Mesothelial cell of epicardium (in vitro differentiated cells): Measurements from ENCODE around the gene DPH2. TPM values are rescaled to one million over a fixed set of nuclear protein-coding genes. Genes with fewer than 3 reads are reported as not detected.

Source experiments
- DNase-seq, 2 experiments: peaks; one replicate each; pipeline ENCODE4 v3.0.0; 2021; ENCODE audit warnings: low spot score in 2 of 2; ENCODE audit not compliant: unreplicated experiment in 2 of 2
- H3K27ac Mint-ChIP-seq: 2 replicates; pipeline ENCODE4 v1.8.0; 2021; ENCODE audit warnings: mixed read lengths
- H3K27me3 Mint-ChIP-seq: 2 replicates; pipeline ENCODE4 v1.8.0; 2021; ENCODE audit warnings: low read depth, mixed read lengths
- H3K36me3 Mint-ChIP-seq: 2 replicates; pipeline ENCODE4 v1.8.0; 2021; ENCODE audit warnings: mixed read lengths
- H3K4me1 Mint-ChIP-seq: 2 replicates; pipeline ENCODE4 v1.8.0; 2021; ENCODE audit warnings: mixed read lengths
- H3K4me3 Mint-ChIP-seq: 2 replicates; pipeline ENCODE4 v1.8.0; 2021; ENCODE audit warnings: mild to moderate bottlenecking, moderate library complexity, mixed read lengths
- H3K9me3 Mint-ChIP-seq: 2 replicates; pipeline ENCODE4 v1.8.0; 2021; ENCODE audit warnings: mixed read lengths
- total RNA-seq: library from RNA; stranded (reverse); gene quantifications from 3 replicates; pipeline ENCODE4 v1.2.1, GENCODE V29; 2021
- TF ChIP-seq, protein P1 (sequence below): fragments of 200-600 bp; sonication (generic); IDR thresholded peaks from one replicate; pipeline ENCODE4 v1.5.0; 2021; ENCODE audit warnings: antibody characterized with exemption; ENCODE audit not compliant: unreplicated experiment

Gene DPH2
- total RNA-seq, 1 donor from 2014 or later, result 24.1 TPM

DNA sequence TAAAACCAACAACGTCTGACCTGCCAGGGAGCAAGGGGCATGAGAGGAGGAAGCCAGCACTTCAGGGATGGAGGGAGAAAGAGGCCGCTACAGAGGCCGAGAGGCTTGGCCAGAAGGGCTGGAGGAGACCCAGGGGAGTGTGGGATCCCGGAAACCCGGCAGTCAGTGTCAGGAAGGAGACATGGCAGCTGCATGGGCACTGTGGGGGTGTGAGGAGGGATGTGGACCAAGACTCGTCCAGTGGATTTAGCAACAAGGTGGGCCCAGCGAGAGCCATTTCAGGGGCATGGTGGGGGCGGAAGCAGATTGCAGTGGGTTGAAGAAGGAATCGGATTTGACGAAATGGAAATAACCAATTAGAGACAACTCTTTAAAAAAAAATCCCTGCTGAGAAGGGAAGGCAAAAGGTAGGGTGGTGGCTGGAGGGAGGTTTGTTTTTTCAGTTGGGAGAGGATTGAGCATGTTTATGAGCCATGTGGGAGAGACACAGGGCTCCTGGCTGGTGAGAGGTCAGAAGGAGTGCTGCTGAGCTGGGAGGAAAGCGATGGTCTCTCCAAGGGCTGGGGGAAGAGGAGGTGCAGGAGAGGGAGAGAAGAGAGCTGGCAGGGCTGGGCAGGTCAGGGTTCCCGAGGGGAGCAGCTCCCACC, 13.6 kb downstream of the DPH2 start:
- no peak for DNase-seq
- Mint-ChIP-seq H3K27me3 (no peaks in the 10 kb centered on the region), H3K4me3 (no peak overlapping the region), H3K36me3 (peaks cover 13% of the 10 kb centered on the region), H3K9me3 (no peaks in the 10 kb centered on the region), H3K4me1 (peaks cover 15% of the 10 kb centered on the region), H3K27ac (no peak overlapping the region)
- TF ChIP-seq, protein P1, sequence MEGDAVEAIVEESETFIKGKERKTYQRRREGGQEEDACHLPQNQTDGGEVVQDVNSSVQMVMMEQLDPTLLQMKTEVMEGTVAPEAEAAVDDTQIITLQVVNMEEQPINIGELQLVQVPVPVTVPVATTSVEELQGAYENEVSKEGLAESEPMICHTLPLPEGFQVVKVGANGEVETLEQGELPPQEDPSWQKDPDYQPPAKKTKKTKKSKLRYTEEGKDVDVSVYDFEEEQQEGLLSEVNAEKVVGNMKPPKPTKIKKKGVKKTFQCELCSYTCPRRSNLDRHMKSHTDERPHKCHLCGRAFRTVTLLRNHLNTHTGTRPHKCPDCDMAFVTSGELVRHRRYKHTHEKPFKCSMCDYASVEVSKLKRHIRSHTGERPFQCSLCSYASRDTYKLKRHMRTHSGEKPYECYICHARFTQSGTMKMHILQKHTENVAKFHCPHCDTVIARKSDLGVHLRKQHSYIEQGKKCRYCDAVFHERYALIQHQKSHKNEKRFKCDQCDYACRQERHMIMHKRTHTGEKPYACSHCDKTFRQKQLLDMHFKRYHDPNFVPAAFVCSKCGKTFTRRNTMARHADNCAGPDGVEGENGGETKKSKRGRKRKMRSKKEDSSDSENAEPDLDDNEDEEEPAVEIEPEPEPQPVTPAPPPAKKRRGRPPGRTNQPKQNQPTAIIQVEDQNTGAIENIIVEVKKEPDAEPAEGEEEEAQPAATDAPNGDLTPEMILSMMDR, result no peak

DNA sequence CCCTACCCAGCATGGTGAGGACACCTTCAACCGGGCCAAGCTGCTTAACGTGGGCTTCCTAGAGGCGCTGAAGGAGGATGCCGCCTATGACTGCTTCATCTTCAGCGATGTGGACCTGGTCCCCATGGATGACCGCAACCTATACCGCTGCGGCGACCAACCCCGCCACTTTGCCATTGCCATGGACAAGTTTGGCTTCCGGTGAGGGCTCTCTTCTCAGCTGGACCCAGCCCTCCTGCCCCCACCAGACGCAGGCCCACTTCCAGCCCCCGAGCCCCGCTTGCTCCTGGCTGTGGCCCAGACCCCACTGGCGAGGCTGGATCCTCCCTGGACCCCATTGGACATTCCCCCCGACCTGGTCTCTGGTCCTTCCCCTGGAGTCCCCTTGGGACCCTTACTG, 15.0 kb downstream of the DPH2 start:
- DNase-seq, result no peak
- Mint-ChIP-seq H3K4me1 (peaks cover 9% of the 10 kb centered on the region), H3K27ac (no peak overlapping the region), H3K27me3 (no peaks in the 10 kb centered on the region), H3K9me3 (no peaks in the 10 kb centered on the region), H3K36me3 (peaks cover 13% of the 10 kb centered on the region), H3K4me3 (no peak overlapping the region)
- TF ChIP-seq, protein P1, result no peak

DNA sequence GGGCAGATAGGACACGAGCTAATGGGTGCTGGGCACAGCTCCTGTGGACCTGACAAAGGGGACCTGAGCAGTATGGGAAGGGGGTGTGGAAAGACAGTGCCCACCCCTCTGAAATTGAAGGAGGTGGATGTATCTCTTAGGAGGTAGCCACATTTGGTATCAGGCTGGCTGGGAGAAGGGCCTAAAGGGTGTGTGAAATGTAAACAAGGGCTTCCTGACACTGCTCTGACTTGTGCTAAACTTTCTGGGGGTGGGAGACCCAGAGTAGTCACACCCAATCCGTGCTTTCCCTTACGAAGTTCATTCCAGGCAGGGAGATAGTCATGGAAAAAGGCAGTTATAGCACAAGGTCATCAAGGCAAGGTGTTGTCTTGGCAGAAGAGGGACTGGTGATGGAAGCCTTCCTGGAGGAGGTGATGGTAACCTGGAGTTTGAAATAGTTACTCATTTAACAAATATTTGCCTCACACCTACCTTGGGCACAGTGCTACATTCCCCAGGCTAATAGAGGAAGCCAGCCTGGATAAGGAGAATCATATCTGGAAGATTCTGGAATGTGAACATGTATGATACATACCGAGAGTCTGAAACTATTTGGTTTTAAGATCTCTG, 16.3 kb downstream of the DPH2 start:
- H3K27me3 Mint-ChIP-seq, result no peaks in the 10 kb centered on the region
- H3K27ac Mint-ChIP-seq, result peak overlapping the region; percentile 47
- DNase-seq, result no peak
- H3K4me1 Mint-ChIP-seq, result peaks cover 3% of the 10 kb centered on the region
- TF ChIP-seq, protein P1, result no peak
- H3K4me3 Mint-ChIP-seq, result no peak overlapping the region
- H3K36me3 Mint-ChIP-seq, result peaks cover 13% of the 10 kb centered on the region
- no peaks in the 10 kb centered on the region for H3K9me3 Mint-ChIP-seq

DNA sequence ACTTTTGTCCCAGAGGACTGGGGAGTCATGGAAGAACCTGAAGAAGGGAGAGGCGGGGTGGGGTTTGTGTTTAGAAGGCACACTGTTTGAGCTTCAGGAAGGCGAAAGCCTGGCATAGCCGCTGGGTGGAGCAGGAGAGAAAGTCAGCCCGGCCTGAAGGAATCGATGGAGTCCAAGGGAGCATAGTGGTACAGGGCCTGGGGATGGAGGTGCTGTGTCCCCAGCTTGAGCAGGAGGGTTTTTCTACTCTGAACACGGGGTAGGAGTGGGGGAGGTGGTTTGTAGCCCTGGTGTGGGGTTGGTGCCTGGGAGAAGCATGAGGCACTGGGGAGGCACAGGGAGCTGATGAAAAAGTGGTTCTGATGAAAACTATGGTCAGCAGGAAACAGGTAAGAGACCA, 16.9 kb downstream of the DPH2 start:
- TF ChIP-seq, protein P1, result no peak
- no peaks in the 10 kb centered on the region for H3K27me3 Mint-ChIP-seq
- H3K27ac Mint-ChIP-seq, result peak overlapping the region; percentile 47
- no peak for DNase-seq
- H3K9me3 Mint-ChIP-seq, result no peaks in the 10 kb centered on the region
- peaks cover 3% of the 10 kb centered on the region for H3K4me1 Mint-ChIP-seq
- peaks cover 13% of the 10 kb centered on the region for H3K36me3 Mint-ChIP-seq
- no peak overlapping the region for H3K4me3 Mint-ChIP-seq

DNA sequence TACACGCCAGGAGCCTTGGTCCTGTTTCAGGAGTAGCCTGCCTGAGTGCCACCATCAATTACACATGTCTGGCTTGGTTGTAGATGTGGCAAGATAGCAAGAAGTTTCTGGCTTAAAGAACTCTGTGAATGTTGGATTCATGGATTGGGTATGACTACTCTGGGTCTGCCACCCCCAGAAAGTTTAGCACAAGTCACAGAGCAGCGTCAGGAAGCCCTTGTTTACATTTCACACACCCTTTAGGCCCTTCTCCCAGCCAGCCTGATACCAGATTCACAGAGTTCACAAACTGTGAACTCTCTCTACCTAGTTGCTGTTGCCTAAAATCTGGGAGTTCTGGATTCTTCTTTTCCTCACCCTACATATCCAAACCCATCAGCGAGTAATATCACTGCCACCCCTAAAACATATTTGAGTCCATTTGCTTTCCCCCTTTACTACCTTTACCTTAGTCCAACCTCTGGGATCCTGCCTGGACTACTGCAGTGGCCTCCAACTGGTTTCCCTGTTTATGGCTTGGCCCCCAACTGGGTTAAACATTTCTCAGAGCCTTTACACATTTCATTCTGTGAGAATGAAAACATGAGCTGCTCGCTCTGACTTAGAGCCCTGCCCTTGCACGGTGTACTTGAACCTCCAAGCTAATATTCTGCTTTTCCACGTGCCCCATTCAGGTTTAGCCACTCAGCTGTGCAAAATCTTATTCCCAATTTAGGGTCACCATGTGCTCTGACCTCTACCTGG, 17.5 kb downstream of the DPH2 start:
- Mint-ChIP-seq H3K27me3 (no peaks in the 10 kb centered on the region), H3K27ac (peak overlapping the region; percentile 11), H3K36me3 (peaks cover 13% of the 10 kb centered on the region), H3K4me3 (no peak overlapping the region), H3K4me1 (peaks cover 6% of the 10 kb centered on the region), H3K9me3 (no peaks in the 10 kb centered on the region)
- TF ChIP-seq, protein P1, result no peak
- no peak for DNase-seq
